PC-3 (cell line): ENCODE measurements around the gene MEG3.

Source experiments
- EZH2 ChIP-seq: fragments of 300-600 bp; sonication (generic); IDR thresholded peaks from one replicate; pipeline ENCODE4 v1.6.1; 2017; ENCODE audit warnings: antibody characterized with exemption, mild to moderate bottlenecking, low read length; ENCODE audit not compliant: unreplicated experiment
- EZH2phosphoT487 ChIP-seq: fragments of 300-600 bp; sonication (generic); IDR thresholded peaks from 2 replicates; pipeline ENCODE4 v1.6.1; 2018; ENCODE audit warnings: mild to moderate bottlenecking, antibody characterized with exemption, low read length, borderline replicate concordance
- TF ChIP-seq, protein P1 (sequence below): fragments of 300-600 bp; sonication (generic); conservative IDR thresholded peaks from 2 replicates; pipeline ENCODE4 v1.5.1; 2017; ENCODE audit warnings: antibody characterized with exemption, low read depth, mild to moderate bottlenecking, low read length

DNA sequence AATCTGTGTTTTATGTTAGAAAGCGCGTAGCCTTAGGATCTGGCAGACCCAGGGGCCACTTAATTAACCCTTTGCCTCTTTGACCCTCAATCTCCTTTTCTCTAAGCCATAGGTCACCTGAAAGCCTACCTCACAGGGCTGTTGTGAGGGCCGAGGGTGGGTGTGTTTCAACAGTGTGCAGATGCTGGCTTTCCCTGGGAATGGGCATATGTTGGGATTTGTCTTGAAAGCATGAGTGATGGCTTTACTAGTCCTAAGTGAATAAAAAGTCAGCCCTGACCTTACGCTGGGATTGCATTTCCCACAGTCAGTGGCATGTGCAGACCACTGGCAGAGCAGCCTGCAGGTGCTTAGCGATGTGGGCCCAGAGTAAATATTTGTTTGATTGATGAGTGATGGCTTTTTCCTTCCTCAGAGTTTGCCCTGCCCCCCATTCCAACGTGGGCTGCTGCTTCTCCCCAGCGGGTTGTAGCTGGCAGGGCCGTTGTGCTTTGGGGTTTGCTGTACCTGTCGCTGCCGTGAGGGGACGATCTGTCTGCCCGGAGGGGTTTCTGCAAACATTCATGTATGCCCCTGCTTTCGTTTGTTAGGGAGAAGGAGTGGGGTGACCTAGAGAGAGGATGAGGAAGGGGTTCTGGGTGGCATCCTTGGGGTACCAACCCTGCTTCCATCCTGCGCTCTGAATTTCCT lies 31.5 kb downstream of the MEG3 start:
- TF ChIP-seq, protein P1, sequence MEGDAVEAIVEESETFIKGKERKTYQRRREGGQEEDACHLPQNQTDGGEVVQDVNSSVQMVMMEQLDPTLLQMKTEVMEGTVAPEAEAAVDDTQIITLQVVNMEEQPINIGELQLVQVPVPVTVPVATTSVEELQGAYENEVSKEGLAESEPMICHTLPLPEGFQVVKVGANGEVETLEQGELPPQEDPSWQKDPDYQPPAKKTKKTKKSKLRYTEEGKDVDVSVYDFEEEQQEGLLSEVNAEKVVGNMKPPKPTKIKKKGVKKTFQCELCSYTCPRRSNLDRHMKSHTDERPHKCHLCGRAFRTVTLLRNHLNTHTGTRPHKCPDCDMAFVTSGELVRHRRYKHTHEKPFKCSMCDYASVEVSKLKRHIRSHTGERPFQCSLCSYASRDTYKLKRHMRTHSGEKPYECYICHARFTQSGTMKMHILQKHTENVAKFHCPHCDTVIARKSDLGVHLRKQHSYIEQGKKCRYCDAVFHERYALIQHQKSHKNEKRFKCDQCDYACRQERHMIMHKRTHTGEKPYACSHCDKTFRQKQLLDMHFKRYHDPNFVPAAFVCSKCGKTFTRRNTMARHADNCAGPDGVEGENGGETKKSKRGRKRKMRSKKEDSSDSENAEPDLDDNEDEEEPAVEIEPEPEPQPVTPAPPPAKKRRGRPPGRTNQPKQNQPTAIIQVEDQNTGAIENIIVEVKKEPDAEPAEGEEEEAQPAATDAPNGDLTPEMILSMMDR = no peak
- TF ChIP-seq EZH2phosphoT487 (no peak), EZH2 (no peak)
